Neutrophil (primary cell): ENCODE data around the gene ZCCHC8.
"Not testable (repeated sequence)": the region's sequence is repeated elsewhere in the genome, so short reads cannot be mapped to it uniquely, and the experiment has no call there.

ENCODE experiments used
- H3K27ac ChIP-seq: fragments of 200-600 bp; sonication (generic); 2 replicates; pipeline ENCODE4 v1.5.1; 2016; ENCODE audit warnings: mild to moderate bottlenecking, moderate library complexity
- H3K27me3 ChIP-seq: fragments of 200-600 bp; sonication (generic); 2 replicates; pipeline ENCODE4 v1.6.0; 2016; ENCODE audit warnings: mild to moderate bottlenecking
- H3K36me3 ChIP-seq: fragments of 200-600 bp; sonication (generic); 2 replicates; pipeline ENCODE4 v1.5.1; 2017
- H3K4me1 ChIP-seq, 2 experiments: fragments of 200-600 bp in 1 of 2; sonication (generic) in 1 of 2; 1 replicate in 1 of 2; 2 replicates in 1 of 2; pipeline versions ENCODE4 v1.5.1 to v1.6.1; 2013 to 2016; ENCODE audit warnings: low read depth in 1 of 2, low read length in 1 of 2, mild to moderate bottlenecking in 1 of 2, moderate library complexity in 1 of 2; ENCODE audit not compliant: control insufficient read depth in 1 of 2, insufficient read depth in 1 of 2
- H3K4me3 ChIP-seq, 2 experiments: fragments of 200-600 bp in 1 of 2; sonication (generic) in 1 of 2; 1 replicate in 1 of 2; 2 replicates in 1 of 2; pipeline ENCODE4 v1.5.1; 2013 to 2016; ENCODE audit warnings: low read depth in 1 of 2, low read length in 1 of 2, mild to moderate bottlenecking in 1 of 2, moderate library complexity in 1 of 2
- H3K9me3 ChIP-seq: fragments of 200-600 bp; sonication (generic); 2 replicates; pipeline ENCODE4 v1.5.1; 2016
- TF ChIP-seq, protein P1 (sequence below): fragments of 200-600 bp; sonication (generic); IDR thresholded peaks from 2 replicates; pipeline ENCODE4 v1.5.1; 2016; ENCODE audit warnings: antibody characterized with exemption

Gene ZCCHC8

DNA sequence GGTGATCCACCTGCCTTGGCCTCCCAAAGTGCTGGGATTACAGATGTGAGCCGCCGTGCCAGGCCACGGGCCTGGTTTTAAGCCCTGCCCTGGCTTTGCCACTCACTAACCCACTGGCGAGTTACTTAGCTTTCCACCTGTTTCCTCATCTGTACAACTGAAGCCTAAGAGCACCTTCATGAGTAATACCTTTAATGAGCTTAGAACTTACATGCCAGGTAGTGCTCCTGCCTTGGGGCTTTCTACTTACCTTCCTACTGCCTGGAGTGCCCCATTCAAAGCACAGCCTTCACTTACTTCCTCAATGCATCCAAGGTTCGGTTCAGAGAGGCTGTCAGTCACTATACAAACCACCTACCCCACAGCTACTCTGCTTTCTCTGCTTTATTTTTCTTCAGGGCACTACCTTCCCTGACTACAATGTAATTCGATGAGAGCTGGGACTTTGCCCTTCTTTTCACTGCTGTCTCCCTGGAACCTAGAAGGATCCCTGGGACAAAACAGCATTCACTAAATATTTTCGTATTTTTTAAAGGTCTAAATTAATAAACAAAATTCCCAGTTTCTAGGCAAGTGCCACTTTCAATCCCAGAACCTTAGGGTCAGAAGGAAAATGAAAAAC lies 13.8 kb downstream of the ZCCHC8 start:
- TF ChIP-seq, protein P1, sequence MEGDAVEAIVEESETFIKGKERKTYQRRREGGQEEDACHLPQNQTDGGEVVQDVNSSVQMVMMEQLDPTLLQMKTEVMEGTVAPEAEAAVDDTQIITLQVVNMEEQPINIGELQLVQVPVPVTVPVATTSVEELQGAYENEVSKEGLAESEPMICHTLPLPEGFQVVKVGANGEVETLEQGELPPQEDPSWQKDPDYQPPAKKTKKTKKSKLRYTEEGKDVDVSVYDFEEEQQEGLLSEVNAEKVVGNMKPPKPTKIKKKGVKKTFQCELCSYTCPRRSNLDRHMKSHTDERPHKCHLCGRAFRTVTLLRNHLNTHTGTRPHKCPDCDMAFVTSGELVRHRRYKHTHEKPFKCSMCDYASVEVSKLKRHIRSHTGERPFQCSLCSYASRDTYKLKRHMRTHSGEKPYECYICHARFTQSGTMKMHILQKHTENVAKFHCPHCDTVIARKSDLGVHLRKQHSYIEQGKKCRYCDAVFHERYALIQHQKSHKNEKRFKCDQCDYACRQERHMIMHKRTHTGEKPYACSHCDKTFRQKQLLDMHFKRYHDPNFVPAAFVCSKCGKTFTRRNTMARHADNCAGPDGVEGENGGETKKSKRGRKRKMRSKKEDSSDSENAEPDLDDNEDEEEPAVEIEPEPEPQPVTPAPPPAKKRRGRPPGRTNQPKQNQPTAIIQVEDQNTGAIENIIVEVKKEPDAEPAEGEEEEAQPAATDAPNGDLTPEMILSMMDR = no peak
- Histone ChIP-seq H3K27me3 (no peaks in the 10 kb centered on the region), H3K27ac (no peak overlapping the region), H3K4me1 (no peaks in the 10 kb centered on the region), H3K4me3 (no peak overlapping the region), H3K36me3 (peaks cover 82% of the 10 kb centered on the region), H3K9me3 (no peaks in the 10 kb centered on the region)

DNA sequence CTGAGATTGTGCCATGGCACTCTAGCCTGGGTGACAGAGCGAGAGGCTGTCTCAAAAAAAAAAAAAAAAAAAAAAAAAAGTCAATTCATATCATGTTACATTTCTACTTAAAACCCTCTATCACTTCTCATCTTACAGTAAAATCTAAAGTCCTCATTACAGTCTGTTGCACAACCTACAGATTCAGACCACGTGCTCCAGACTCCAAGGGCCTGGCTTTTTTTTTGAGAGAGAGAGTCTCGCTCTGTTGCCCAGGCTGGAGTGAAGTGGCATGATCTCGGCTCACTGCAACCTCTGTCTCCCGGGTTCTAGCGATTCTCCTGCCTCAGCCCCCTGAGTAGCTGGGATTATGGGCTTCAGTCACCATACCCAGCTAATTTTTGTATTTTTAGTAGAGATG lies 14.4 kb downstream of the ZCCHC8 start:
- H3K36me3 ChIP-seq = peaks cover 84% of the 10 kb centered on the region
- H3K27me3 ChIP-seq, H3K27ac ChIP-seq, H3K9me3 ChIP-seq, H3K4me3 ChIP-seq, H3K4me1 ChIP-seq: not testable (repeated sequence)

DNA sequence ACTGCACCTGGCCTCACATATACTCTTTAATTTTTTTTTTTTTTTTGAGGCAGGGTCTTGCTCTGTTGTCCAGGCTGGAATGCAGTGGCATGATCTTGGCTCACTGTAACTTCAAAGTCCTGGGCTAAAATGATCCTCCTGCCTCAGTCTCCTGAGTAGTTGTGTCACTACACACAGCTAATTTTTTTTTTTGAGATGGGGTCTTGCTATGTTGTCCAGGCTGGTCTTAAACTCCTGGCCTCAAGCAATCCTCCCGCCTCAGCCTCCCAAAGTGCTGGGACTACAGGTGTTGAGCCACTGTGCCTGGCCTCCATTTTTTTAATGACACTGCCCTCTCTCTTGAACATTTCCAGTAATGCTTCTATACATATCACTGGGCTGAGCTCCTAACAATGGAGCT lies 16.3 kb downstream of the ZCCHC8 start:
- H3K27me3 ChIP-seq, H3K27ac ChIP-seq, H3K4me3 ChIP-seq, H3K9me3 ChIP-seq, H3K4me1 ChIP-seq: not testable (repeated sequence)
- H3K36me3 ChIP-seq = peaks cover 88% of the 10 kb centered on the region

DNA sequence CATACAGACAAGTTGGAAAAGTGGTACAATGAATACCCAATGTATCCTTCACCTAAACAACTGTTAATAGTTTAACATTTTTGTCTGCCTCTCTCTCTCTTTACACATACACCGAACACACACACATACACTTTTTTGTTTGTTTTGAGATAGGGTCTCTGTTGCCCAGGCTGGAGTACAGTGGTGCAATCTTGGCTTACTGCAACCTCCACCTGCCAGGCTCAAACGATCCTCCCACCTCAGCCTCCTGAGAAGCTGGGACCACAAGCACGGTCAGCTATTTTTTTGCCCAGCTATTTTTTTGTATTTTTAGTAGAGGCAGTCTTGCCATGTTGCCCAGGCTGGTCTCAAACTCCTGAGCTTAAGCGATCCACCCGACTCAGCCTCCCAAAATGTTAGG lies 16.8 kb downstream of the ZCCHC8 start:
- Histone ChIP-seq H3K27ac (no peak overlapping the region), H3K9me3 (no peaks in the 10 kb centered on the region), H3K36me3 (peaks cover 88% of the 10 kb centered on the region), H3K4me1 (no peaks in the 10 kb centered on the region), H3K4me3 (no peak overlapping the region), H3K27me3 (no peaks in the 10 kb centered on the region)
- TF ChIP-seq, protein P1 = no peak

DNA sequence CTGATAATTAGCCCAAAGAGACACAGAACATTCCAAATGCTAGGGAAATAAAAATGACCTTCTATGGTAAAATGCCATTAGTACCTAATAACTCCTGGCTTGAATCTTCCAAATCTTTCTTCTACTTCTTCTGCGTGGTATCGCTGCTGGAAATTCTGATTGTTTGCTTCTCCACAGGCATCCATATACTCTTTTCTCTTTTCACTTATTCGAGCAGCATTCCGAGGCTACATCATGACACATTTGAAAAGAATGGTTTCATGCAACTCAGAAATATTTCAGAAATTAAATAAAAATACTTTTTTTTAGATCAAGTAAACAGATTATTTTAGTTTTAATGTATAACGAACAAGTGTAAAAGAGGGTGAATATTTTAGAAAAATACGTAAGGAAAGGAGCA lies 18.9 kb downstream of the ZCCHC8 start:
- Histone ChIP-seq H3K9me3 (no peaks in the 10 kb centered on the region), H3K36me3 (peaks cover 87% of the 10 kb centered on the region)

DNA sequence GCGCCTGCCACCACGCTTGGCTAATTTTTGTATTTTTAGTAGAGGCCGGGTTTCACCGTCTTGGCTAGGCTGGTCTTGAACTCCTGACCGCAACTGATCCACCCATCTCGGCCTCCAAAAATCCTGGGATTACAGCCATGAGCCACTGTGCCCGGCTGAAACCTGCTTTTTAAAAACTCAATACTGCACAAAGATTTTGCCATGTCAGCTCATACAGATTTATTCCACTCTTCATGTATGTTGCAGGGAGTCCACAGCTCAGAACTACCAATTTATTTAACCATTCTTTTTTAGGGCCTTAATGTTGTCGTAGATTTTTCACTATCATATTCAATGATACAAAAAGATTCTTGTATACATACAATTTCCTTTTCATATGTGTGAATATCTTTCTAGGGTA lies 20.0 kb downstream of the ZCCHC8 start:
- Histone ChIP-seq H3K36me3 (peaks cover 89% of the 10 kb centered on the region), H3K4me1 (no peaks in the 10 kb centered on the region), H3K9me3 (no peaks in the 10 kb centered on the region), H3K4me3 (no peak overlapping the region), H3K27me3 (no peaks in the 10 kb centered on the region), H3K27ac (no peak overlapping the region)
- TF ChIP-seq, protein P1 = no peak

More for the DNA sequence above, 18.9 kb downstream of the ZCCHC8 start:
- Histone ChIP-seq H3K27ac (no peak overlapping the region), H3K4me1 (no peaks in the 10 kb centered on the region), H3K27me3 (no peaks in the 10 kb centered on the region), H3K4me3 (no peak overlapping the region)
- TF ChIP-seq, protein P1 = no peak

DNA sequence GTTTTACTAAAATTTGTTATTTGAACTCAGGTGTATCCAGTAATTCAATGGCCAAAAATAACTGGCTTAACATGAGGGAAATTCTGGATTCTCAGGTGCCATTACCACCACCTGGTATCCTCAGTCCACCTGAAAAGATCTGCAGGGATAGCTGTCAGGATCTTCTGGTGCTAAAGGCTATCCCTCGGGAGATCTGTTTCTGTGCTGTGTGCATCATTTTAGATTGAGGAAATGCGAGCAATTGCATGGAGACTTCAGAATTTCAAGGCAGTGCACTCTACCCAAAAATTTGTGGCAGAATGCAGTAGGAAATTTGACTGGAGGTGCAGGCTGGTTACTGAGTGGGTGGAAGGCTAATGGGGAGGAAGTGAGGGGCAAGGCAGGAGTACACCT lies 26.4 kb downstream of the ZCCHC8 start:
- H3K27ac ChIP-seq = no peak overlapping the region
- H3K4me1 ChIP-seq = no peaks in the 10 kb centered on the region
- TF ChIP-seq, protein P1 = no peak
- H3K36me3 ChIP-seq = peaks cover 71% of the 10 kb centered on the region
- H3K27me3 ChIP-seq = no peaks in the 10 kb centered on the region
- H3K9me3 ChIP-seq = no peaks in the 10 kb centered on the region
- H3K4me3 ChIP-seq = no peak overlapping the region
